ENCODE data around the gene WDR6. TPM values are rescaled to one million over a fixed set of nuclear protein-coding genes. Genes with fewer than 3 reads are reported as not detected.

Gene WDR6
- total and polyA plus RNA-seq, 10 of the 15 experiments (the other 5 are each of a cell fraction or from before 2014, with no cell fraction given), result 21.3 to 169 (median 107) TPM

DNA sequence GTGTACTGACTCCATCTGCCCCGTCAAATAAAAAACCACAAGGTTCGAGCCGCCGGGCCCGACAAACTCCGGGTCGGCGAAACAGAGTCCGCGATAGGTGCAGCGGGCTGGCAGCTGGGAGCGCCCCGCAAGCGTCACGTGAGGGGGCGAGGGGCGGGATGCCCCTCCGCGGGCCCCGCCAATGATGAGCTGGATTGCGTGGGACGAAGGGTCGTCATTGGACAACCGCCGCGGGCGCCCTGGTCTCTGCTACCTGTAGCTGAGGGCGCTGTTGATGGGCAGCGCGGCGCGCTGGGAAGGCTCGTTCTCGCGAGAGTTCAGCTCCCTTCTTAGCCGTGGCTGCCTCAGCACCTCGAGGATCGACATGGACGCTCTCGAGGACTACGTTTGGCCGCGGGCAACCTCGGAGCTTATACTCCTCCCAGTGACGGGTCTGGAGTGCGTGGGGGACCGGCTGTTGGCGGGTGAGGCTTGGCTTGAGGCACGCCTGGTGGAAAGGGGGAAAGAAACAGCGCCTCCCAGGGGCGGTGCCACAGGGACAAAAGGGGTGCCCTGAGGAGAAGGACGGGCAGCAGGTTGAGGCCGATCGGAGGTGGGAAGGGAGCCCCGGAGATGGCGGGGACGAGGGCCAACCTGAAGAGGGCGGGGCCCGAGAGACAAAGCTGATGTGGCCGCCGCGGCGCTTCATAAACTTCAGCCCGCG, at the start of gene WDR6 (continued):
- TF ChIP-seq ZBED1 (IDR thresholded peaks at IDR 0.05; ENCODE audit: borderline replicate concordance) (peak; percentile 30; the same call in 1 of the 2 replicates), CREM (IDR thresholded peaks at IDR 0.05; ENCODE audit: low read depth) (peak; percentile 71), ETV6 (conservative IDR thresholded peaks at IDR 0.05 in 1 of 2, IDR thresholded peaks at IDR 0.05 in 1 of 2; ENCODE audit: borderline replicate concordance in 1 of 2, low read depth in 1 of 2) (no peak), POLR2AphosphoS2 (IDR thresholded peaks at IDR 0.05; ENCODE audit: low read depth, low read length) (peak; percentile 96; the same call in 1 of the 2 replicates), ZNF687 (IDR thresholded peaks at IDR 0.05) (peak; percentile 92), NR2C1 (IDR thresholded peaks at IDR 0.05) (peak; percentile 53; the same call in 1 of the 2 replicates), CEBPB (IDR thresholded peaks at IDR 0.05; ENCODE audit: borderline replicate concordance in 1 of 2, low read depth in 2 of 2, low read length in 2 of 2) (no peak), YY1 (IDR thresholded peaks at IDR 0.05; ENCODE audit: low read depth, low read length) (peak; percentile 87), RFX5 (IDR thresholded peaks at IDR 0.05; ENCODE audit: low read depth, low read length) (peak; percentile 68), USF2 (IDR thresholded peaks at IDR 0.05; ENCODE audit: borderline replicate concordance, low read depth, low read length) (peak; percentile 92), LARP7 (IDR thresholded peaks at IDR 0.05) (peak; percentile 86), EGR1 (IDR thresholded peaks at IDR 0.05; ENCODE audit: borderline replicate concordance in 1 of 2, low read depth in 2 of 2, low read length in 2 of 2) (peak in 1 of 2 experiments; percentile 90; a peak in 2 of 3 replicates), NFYB (IDR thresholded peaks at IDR 0.05; ENCODE audit: insufficient read depth, low read depth, low read length) (peak; percentile 93), EED (IDR thresholded peaks at IDR 0.05; ENCODE audit: low read depth) (no peak), REST (IDR thresholded peaks at IDR 0.05; ENCODE audit: low read depth, low read length) (0 out of 2 replicates have a peak, but pooled peaks have one; percentile 13)
- TF ChIP-seq, protein P1, sequence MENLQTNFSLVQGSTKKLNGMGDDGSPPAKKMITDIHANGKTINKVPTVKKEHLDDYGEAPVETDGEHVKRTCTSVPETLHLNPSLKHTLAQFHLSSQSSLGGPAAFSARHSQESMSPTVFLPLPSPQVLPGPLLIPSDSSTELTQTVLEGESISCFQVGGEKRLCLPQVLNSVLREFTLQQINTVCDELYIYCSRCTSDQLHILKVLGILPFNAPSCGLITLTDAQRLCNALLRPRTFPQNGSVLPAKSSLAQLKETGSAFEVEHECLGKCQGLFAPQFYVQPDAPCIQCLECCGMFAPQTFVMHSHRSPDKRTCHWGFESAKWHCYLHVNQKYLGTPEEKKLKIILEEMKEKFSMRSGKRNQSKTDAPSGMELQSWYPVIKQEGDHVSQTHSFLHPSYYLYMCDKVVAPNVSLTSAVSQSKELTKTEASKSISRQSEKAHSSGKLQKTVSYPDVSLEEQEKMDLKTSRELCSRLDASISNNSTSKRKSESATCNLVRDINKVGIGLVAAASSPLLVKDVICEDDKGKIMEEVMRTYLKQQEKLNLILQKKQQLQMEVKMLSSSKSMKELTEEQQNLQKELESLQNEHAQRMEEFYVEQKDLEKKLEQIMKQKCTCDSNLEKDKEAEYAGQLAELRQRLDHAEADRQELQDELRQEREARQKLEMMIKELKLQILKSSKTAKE (IDR thresholded peaks at IDR 0.05; ENCODE audit: low read depth, poor library complexity, severe bottlenecking), result no peak
